HG03135 (cell line): ENCODE measurements around the gene NPEPPS.
"Not testable (repeated sequence)": the region's sequence is repeated elsewhere in the genome, so short reads cannot be mapped to it uniquely, and the experiment has no call there.

Source experiments
- ATAC-seq: cut with Tn5 transposase; IDR thresholded peaks from one replicate; pipeline ENCODE4 v1.9.1; 2021; ENCODE audit warnings: mild to moderate bottlenecking, moderate library complexity; ENCODE audit not compliant: unreplicated experiment

Gene NPEPPS, protein sequence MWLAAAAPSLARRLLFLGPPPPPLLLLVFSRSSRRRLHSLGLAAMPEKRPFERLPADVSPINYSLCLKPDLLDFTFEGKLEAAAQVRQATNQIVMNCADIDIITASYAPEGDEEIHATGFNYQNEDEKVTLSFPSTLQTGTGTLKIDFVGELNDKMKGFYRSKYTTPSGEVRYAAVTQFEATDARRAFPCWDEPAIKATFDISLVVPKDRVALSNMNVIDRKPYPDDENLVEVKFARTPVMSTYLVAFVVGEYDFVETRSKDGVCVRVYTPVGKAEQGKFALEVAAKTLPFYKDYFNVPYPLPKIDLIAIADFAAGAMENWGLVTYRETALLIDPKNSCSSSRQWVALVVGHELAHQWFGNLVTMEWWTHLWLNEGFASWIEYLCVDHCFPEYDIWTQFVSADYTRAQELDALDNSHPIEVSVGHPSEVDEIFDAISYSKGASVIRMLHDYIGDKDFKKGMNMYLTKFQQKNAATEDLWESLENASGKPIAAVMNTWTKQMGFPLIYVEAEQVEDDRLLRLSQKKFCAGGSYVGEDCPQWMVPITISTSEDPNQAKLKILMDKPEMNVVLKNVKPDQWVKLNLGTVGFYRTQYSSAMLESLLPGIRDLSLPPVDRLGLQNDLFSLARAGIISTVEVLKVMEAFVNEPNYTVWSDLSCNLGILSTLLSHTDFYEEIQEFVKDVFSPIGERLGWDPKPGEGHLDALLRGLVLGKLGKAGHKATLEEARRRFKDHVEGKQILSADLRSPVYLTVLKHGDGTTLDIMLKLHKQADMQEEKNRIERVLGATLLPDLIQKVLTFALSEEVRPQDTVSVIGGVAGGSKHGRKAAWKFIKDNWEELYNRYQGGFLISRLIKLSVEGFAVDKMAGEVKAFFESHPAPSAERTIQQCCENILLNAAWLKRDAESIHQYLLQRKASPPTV

GRCh38 chr17:47530557-47531232 lies at the start of gene NPEPPS:
Gene NPEPPS, plus strand, starts transcription at chr17:47531108. Its CDS starts 193 bp downstream, at chr17:47531301.
- ATAC-seq = peak; percentile 76

GRCh38 chr17:47491841-47492212 lies 39.1 kb upstream of the NPEPPS start:
- ATAC-seq = not testable (repeated sequence)

GRCh38 chr17:47499074-47499473 lies 31.8 kb upstream of the NPEPPS start:
- ATAC-seq = not testable (repeated sequence)

- ATAC-seq = not testable (repeated sequence)
Measured at GRCh38 chr17:47499494-47499893, 31.4 kb upstream of the NPEPPS start.

GRCh38 chr17:47500620-47501019 lies 30.3 kb upstream of the NPEPPS start:
- not testable (repeated sequence) for ATAC-seq

DNA sequence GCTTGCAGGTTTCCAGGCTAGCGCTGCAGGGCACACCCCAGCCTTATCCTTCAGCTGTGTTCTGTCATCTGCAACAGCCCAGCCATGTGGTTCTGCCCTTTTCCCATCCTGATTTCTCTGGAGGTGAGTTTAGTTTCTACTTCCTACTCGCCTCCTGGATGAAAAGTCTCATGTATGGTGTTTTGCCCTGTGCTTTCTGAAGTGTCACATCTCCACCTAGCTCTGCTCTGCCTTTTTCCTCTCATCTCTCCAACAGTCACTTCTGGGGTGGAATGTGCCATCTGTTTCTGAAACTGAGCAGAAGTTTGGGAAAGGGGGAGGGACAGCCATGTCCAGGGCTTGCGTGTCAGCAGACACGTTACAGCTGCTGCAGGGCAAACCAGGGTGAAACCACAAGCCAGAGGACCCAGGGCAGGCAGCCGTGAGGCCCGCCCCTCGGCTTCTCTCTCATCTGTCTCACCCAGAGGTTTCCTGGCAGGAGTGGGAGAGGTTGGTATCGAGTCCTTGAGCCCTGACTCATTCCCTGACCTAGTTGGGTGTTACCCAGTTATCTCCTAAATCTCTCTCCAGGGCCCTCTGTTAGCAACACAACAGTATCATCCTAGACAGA lies 28.7 kb upstream of the NPEPPS start:
- peak; percentile 73 for ATAC-seq

- peak; percentile 32 for ATAC-seq
Measured at GRCh38 chr17:47502776-47503455, 28.0 kb upstream of the NPEPPS start.

DNA sequence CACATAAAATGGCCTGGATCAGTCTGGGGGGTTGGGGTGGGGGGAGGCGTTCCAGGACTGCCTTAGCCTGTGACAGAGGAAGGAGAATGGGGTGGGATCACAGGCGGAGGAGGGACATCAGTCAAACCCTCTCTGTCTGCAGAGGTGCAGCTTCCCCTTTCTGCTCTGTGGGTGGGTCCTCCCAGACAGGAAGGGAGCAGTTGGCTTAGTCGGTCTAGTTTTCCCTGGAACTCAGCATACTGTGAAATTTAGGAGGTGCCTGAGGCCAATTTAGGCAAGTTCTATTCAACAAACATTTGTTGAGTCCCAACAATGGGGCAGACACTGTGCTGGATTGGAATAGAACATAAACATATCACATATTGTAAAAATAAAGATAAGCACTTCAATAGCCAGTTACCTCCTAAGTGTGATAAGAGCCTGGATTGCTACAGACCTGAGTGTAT lies 19.2 kb upstream of the NPEPPS start:
- ATAC-seq = not testable (repeated sequence)

DNA sequence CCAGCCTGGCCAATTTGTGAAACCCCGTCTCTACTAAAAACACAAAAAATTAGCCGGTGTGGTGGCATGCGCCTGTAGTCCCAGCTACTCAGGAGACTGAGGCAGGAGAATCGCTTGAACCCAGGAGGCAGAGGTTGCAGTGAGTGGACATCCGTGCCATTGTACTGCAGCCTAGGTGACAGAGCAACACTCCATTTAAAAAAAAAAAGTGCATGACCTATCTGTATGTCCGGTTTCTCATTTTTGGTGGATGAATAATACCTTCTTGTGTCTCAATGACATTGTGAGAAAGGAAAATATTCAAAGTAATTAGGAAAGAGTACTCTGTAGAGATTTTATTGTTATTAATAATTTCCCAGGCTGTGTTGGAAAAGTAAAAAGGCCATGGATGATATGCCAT lies 17.6 kb upstream of the NPEPPS start:
- ATAC-seq = not testable (repeated sequence)

GRCh38 chr17:47518880-47519279 lies 12.0 kb upstream of the NPEPPS start:
- ATAC-seq = not testable (repeated sequence)

DNA sequence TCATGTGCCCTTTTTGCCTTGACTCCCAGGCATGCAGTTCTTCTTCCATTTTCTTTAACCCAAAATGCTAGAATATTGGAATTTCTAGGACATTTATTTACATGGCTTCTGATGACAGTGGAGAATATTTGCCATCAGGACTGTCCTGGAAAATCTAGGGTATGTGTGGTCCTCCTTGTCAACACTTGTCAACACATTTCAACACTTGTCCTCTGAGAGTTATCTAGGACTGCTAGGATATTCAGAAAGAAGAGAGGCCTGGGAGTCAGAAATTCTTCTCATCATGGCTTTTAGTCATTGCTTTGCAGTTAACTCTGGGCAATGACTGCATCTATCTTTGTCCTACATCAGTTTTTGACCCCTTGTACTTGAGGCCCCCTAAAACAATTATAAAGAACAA lies 11.5 kb upstream of the NPEPPS start:
- ATAC-seq = not testable (repeated sequence)

- ATAC-seq = not testable (repeated sequence)
Measured at GRCh38 chr17:47520279-47520678, 10.6 kb upstream of the NPEPPS start.

- not testable (repeated sequence) for ATAC-seq
Measured at GRCh38 chr17:47521434-47521833, 9.5 kb upstream of the NPEPPS start.

GRCh38 chr17:47522341-47522740 lies 8.6 kb upstream of the NPEPPS start:
- not testable (repeated sequence) for ATAC-seq

GRCh38 chr17:47531233-47531820 lies 419 bp downstream of the NPEPPS start:
- peak; percentile 29 for ATAC-seq

DNA sequence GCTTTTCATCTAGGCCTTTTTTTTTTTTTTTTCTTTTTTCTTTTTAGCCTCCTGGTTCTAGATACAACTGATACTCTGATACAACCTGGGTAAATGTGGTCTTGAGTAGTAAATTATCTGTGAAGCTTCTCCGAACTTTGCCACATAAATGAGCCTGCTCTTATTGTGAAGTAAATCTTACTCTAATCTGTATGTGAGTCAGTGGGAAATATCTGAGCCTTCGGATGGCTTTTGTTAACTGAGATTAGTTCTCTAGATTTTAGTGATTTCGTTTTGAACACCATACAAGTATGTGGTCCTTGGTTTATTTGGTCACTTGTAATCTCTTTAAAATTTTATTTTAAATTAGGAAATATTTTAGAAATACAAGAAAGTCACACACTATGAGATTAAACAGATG lies 8.2 kb downstream of the NPEPPS start:
- ATAC-seq = not testable (repeated sequence)

- ATAC-seq = not testable (repeated sequence)
Measured at GRCh38 chr17:47541676-47542075, 10.8 kb downstream of the NPEPPS start.

DNA sequence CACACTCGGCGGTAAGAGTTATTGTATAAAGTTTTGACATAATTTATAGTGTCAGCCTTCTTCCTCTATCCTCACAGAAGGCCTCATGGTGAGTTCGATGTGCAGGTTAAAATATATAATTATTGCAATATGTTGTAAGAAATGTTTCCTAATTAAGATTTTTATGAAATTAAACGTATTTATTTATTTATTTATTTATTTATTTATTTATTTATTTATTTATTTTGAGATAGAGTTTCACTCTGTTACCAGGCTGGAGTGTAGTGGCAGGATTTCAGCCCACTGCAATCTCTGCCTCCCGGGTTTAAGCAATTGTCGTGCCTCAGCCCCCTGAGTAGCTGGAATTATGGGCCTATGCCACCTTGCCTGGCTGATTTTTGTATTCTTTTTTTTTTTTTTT lies 13.4 kb downstream of the NPEPPS start:
- not testable (repeated sequence) for ATAC-seq

DNA sequence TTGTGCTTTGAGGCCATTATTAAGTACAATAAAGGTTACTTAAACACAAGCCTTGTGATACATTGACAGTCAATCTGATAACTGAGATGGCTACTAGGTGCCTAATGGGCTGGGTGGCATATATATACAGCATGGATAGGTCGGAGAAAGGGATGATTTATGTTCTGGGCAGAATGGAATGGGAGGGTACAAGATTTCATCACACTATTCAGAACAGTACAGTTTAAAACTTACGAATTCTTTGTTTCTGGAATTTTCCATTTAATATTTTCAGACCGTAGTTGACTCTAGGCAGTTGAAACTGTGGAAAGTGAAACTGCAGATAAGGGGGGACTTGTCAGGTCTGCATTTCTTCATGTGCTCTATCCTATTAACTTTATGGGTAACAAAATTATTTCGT lies 23.8 kb downstream of the NPEPPS start:
- ATAC-seq = not testable (repeated sequence)
